SK-N-SH (cell line): Measurements from ENCODE around the gene LMF1. TPM values are rescaled to one million over a fixed set of nuclear protein-coding genes. Genes with fewer than 3 reads are reported as not detected.

Experiments used
- CTCF ChIA-PET: fragments of 300-600, 350-600 bp; formaldehyde crosslinking; extraction: SDS; loops from one replicate; lab custom pipeline; 2021; lab: Yijun Ruan, JAX
- POLR2A ChIA-PET: fragments of 350-600 bp; sonication (Branson Sonifier 250); formaldehyde crosslinking; extraction: SDS; loops from one replicate; lab custom pipeline; 2020; ENCODE audit warnings: antibody characterized with exemption, inconsistent platforms; lab: Yijun Ruan, JAX
- DNase-seq: peaks from one replicate; pipeline ENCODE4 v3.0.0; 2012
- H2AFZ ChIP-seq: fragments of 200-600 bp; sonication (generic); 2 replicates; pipeline ENCODE4 v1.8.1; 2016; ENCODE audit warnings: antibody characterized with exemption, mild to moderate bottlenecking, low read depth
- H3F3A ChIP-seq: fragments of 200-600 bp; sonication (generic); replicated peaks from 2 replicates; pipeline ENCODE3; 2016; ENCODE audit warnings: antibody characterized with exemption, mild to moderate bottlenecking; ENCODE audit not compliant: insufficient read depth
- H3K27ac ChIP-seq, 2 experiments: fragments of 200-500 bp in 1 of 2; fragments of 200-600 bp in 1 of 2; sonication (Bioruptor generic) in 1 of 2; sonication (generic), shearing (Covaris generic) in 1 of 2; 2 replicates each; pipeline versions ENCODE4 v1.5.1 to v1.6.1; 2014 to 2016; ENCODE audit warnings: low read depth in 2 of 2, inconsistent platforms in 1 of 2, low read length in 1 of 2, mild to moderate bottlenecking in 1 of 2, mixed read lengths in 1 of 2
- H3K27me3 ChIP-seq: fragments of 200-600 bp; sonication (generic), shearing (Covaris generic); 2 replicates; pipeline ENCODE4 v1.6.1; 2016; ENCODE audit warnings: mixed run types; ENCODE audit not compliant: insufficient read depth
- H3K36me3 ChIP-seq, 2 experiments: fragments of 200-500 bp in 1 of 2; fragments of 200-600 bp in 1 of 2; sonication (Bioruptor generic) in 1 of 2; sonication (generic) in 1 of 2; replicated peaks in 1 of 2; 2 replicates each; pipeline versions ENCODE3 to v1.5.1; 2014 to 2016; ENCODE audit warnings: low read length in 1 of 2, mild to moderate bottlenecking in 1 of 2; ENCODE audit not compliant: insufficient read depth in 2 of 2, control insufficient read depth in 1 of 2
- H3K4me1 ChIP-seq, 2 experiments: fragments of 200-500 bp in 1 of 2; fragments of 200-600 bp in 1 of 2; sonication (Bioruptor generic) in 1 of 2; sonication (generic), shearing (Covaris generic) in 1 of 2; 2 replicates each; pipeline versions ENCODE4 v1.5.1 to v1.6.1; 2014 to 2016; ENCODE audit warnings: low read depth in 1 of 2, low read length in 1 of 2, mixed run types in 1 of 2; ENCODE audit not compliant: insufficient read depth in 2 of 2, control insufficient read depth in 1 of 2
- H3K4me2 ChIP-seq: fragments of 200-600 bp; sonication (generic), shearing (Covaris generic); 2 replicates; pipeline ENCODE4 v1.6.1; 2017; ENCODE audit warnings: mixed run types
- H3K4me3 ChIP-seq, 2 experiments: fragments of 200-500 bp in 1 of 2; fragments of 200-600 bp in 1 of 2; sonication (Bioruptor generic) in 1 of 2; sonication (generic), shearing (Covaris generic) in 1 of 2; 2 replicates each; pipeline versions ENCODE4 v1.5.1 to v1.8.1; 2014 to 2016; ENCODE audit warnings: low read depth in 2 of 2, inconsistent platforms in 1 of 2, low read length in 1 of 2, mild to moderate bottlenecking in 1 of 2, mixed read lengths in 1 of 2, moderate library complexity in 1 of 2
- H3K79me2 ChIP-seq: fragments of 200-600 bp; sonication (generic); 2 replicates; pipeline ENCODE4 v1.8.1; 2017; ENCODE audit warnings: mild to moderate bottlenecking; ENCODE audit not compliant: insufficient read depth
- H3K9ac ChIP-seq: fragments of 200-600 bp; sonication (generic); 2 replicates; pipeline ENCODE4 v1.6.1; 2017; ENCODE audit warnings: mixed run types
- H3K9me2 ChIP-seq: fragments of 200-600 bp; sonication (generic); 2 replicates; pipeline ENCODE4 v1.6.1; 2017; ENCODE audit warnings: mixed run types
- H3K9me3 ChIP-seq: fragments of 200-600 bp; sonication (generic); 2 replicates; pipeline ENCODE4 v1.6.1; 2017; ENCODE audit warnings: mixed run types, mild to moderate bottlenecking, moderate library complexity
- H4K20me1 ChIP-seq: fragments of 200-600 bp; sonication (generic); 2 replicates; pipeline ENCODE4 v1.6.1; 2017; ENCODE audit warnings: mild to moderate bottlenecking, mixed run types; ENCODE audit not compliant: insufficient read depth
- CHD2 ChIP-seq: fragments of 150-350 bp; IDR thresholded peaks from 2 replicates; pipeline ENCODE4 v1.6.1; 2018; ENCODE audit warnings: low read length; ENCODE audit not compliant: partially characterized antibody
- ELF1 ChIP-seq: IDR thresholded peaks from 2 replicates; pipeline ENCODE4 v1.4.0; 2012
- FOSL2 ChIP-seq: IDR thresholded peaks from 2 replicates; pipeline ENCODE4 v1.4.0; 2012; ENCODE audit warnings: low read depth, mild to moderate bottlenecking, moderate library complexity, borderline replicate concordance
- GATA2 ChIP-seq: sonication (generic); formaldehyde crosslinking; IDR thresholded peaks from 2 replicates; pipeline ENCODE4 v1.5.0; 2020; ENCODE audit warnings: mild to moderate bottlenecking, missing genetic modification reagents
- MEF2A ChIP-seq: IDR thresholded peaks from 2 replicates; pipeline ENCODE4 v1.4.0; 2012; ENCODE audit warnings: low read depth, borderline replicate concordance
- NFIC ChIP-seq: IDR thresholded peaks from 2 replicates; pipeline ENCODE4 v1.4.0; 2012; ENCODE audit warnings: borderline replicate concordance
- POLR2AphosphoS5 ChIP-seq: IDR thresholded peaks from 2 replicates; pipeline ENCODE4 v1.6.1; 2012; ENCODE audit warnings: low read depth, low read length
- RAD21 ChIP-seq: IDR thresholded peaks from 2 replicates; pipeline ENCODE4 v1.6.1; 2012; ENCODE audit warnings: mild to moderate bottlenecking, low read length
- RFX5 ChIP-seq: IDR thresholded peaks from 2 replicates; pipeline ENCODE4 v1.6.1; 2012; ENCODE audit warnings: mild to moderate bottlenecking, improper control_type of control experiment, low read length
- RXRA ChIP-seq: IDR thresholded peaks from 2 replicates; pipeline ENCODE4 v1.4.0; 2012; ENCODE audit warnings: low read depth, mild to moderate bottlenecking, borderline replicate concordance
- SMC3 ChIP-seq: IDR thresholded peaks from 2 replicates; pipeline ENCODE4 v1.6.1; 2012; ENCODE audit warnings: low read depth, low read length, improper control_type of control experiment
- TAF1 ChIP-seq: IDR thresholded peaks from 2 replicates; pipeline ENCODE4 v1.6.1; 2012; ENCODE audit warnings: low read depth, mild to moderate bottlenecking, low read length, moderate library complexity, borderline replicate concordance
- TEAD4 ChIP-seq: IDR thresholded peaks from 2 replicates; pipeline ENCODE4 v1.4.0; 2012; ENCODE audit warnings: mild to moderate bottlenecking, borderline replicate concordance; ENCODE audit not compliant: insufficient read depth
- YY1 ChIP-seq: IDR thresholded peaks from 2 replicates; pipeline ENCODE4 v1.4.0; 2012; ENCODE audit warnings: low read depth, mild to moderate bottlenecking
- WGBS: methylation state at CpG from one replicate; pipeline ENCODE4 v1.1.6; 2017; ENCODE audit warnings: low lambda C conversion rate; 5-methylcytosine and 5-hydroxymethylcytosine counted together
- polyA plus RNA-seq, 3 experiments: library from polyadenylated mRNA; depleted of rRNA; stranded (reverse); fragments of >200 nt; gene quantifications; 2 replicates each; pipeline ENCODE4 v1.2.3, GENCODE V29; 2012
- TF ChIP-seq, protein P1 (sequence below): IDR thresholded peaks from 2 replicates; pipeline ENCODE4 v1.6.1; 2012; ENCODE audit warnings: mild to moderate bottlenecking, low read depth, low read length, moderate library complexity
- TF ChIP-seq, protein P2 (sequence below): IDR thresholded peaks from 2 replicates; pipeline ENCODE4 v1.4.0; 2012; ENCODE audit warnings: low read depth, borderline replicate concordance
- TF ChIP-seq, protein P3 (sequence below): fragments of 200-600 bp; sonication (generic); IDR thresholded peaks from 2 replicates; pipeline ENCODE4 v1.6.1; 2017; ENCODE audit warnings: antibody characterized with exemption, mild to moderate bottlenecking, moderate library complexity
- TF ChIP-seq, protein P4 (sequence below): fragments of 150-350 bp; IDR thresholded peaks from 2 replicates; pipeline ENCODE4 v1.6.1; 2016; ENCODE audit warnings: mild to moderate bottlenecking, low read depth, low read length
- TF ChIP-seq, protein P5 (sequence below): IDR thresholded peaks from 2 replicates; pipeline ENCODE4 v1.4.0; 2012; ENCODE audit warnings: low read depth

LMF1 gene
- polyA plus RNA-seq, 1 of the 3 experiments (the other 2 are of a cell fraction): 5.7 TPM

DNA sequence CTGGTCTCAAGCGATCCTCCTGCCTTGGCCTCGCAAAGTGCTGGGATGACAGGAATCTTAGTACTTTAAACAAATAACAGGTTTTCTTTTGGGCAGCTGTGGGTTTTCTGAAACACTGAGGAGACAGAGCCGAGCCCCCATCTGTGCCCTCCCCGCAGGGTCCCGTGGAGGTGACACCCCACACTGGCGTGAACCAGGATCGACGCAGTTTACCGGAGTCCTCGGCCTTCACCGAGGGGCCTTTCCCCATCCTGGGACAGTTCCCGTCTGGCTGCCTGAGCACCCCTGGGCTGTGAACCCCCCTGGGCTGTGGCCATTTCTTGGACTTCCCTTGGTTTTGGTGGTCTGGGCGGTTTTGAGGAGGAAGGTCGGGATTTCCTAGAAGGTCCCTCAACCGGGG, 154.9 kb downstream of the LMF1 start:
- H3F3A ChIP-seq: no peaks in the 10 kb centered on the region
- H3K79me2 ChIP-seq: no peaks in the 10 kb centered on the region
- H3K4me2 ChIP-seq: no peak overlapping the region
- H3K36me3 ChIP-seq: no peaks in the 10 kb centered on the region
- DNase-seq: no peak
- peaks cover 34% of the 10 kb centered on the region for H3K27me3 ChIP-seq
- H3K27ac ChIP-seq: no peak overlapping the region
- POLR2A ChIA-PET: no interaction called here
- no peaks in the 10 kb centered on the region for H3K9me2 ChIP-seq
- peaks cover 0 to 3% of the 10 kb centered on the region in 2 experiments; a peak in 1 of 4 replicates for H3K4me1 ChIP-seq
- TF ChIP-seq FOSL2: no peak
- TF ChIP-seq, all 33 proteins: peak for 0
- H3K9me3 ChIP-seq: no peaks in the 10 kb centered on the region
- H3K4me3 ChIP-seq: no peak overlapping the region
- CTCF ChIA-PET: interaction anchor here (10.1 kb wide), 1 partner anchor 241 kb away, joined by 61 read pairs; no protein-coding TSS in a partner anchor
- no peaks in the 10 kb centered on the region for H4K20me1 ChIP-seq
- H3K9ac ChIP-seq: no peak overlapping the region
- WGBS: 85% methylated on average over 13 of the region's 15 CpGs
- H2AFZ ChIP-seq: no peak overlapping the region

DNA sequence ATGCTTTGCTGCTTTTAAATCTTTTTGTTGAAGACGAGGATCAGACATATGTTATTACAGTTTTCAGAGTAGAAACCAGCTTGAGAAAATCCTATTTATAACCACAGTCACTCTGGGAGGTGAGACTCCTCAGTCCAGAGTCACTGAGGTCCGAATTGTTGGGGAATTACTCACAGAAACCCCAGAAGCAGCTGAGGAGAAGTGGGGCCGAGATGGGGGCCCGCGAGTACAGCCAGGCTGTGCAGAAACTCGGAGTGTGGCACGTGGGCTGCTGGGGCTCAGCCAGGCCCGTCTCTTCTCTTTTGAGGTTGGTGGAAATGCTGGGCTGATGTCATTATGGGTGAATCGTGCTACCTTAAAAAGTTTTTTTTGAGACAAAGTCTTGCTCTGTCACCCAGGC, 155.8 kb downstream of the LMF1 start:
- Histone ChIP-seq H4K20me1 (no peaks in the 10 kb centered on the region), H3K4me1 (peaks cover 0 to 3% of the 10 kb centered on the region in 2 experiments; a peak in 1 of 4 replicates), H3K9me3 (no peaks in the 10 kb centered on the region), H3F3A (no peaks in the 10 kb centered on the region), H2AFZ (no peak overlapping the region), H3K79me2 (no peaks in the 10 kb centered on the region), H3K36me3 (no peaks in the 10 kb centered on the region), H3K27ac (no peak overlapping the region), H3K27me3 (peaks cover 26% of the 10 kb centered on the region), H3K4me3 (no peak overlapping the region), H3K4me2 (no peak overlapping the region), H3K9me2 (no peaks in the 10 kb centered on the region), H3K9ac (no peak overlapping the region)
- 54% methylated on average over 9 of the region's 9 CpGs for WGBS
- no peak for DNase-seq
- CTCF ChIA-PET: interaction anchor here (0.8 to 10.1 kb wide), 5 partner anchors 24 to 288 kb away, joined by 3 to 61 read pairs (median 5); no protein-coding TSS in a partner anchor
- POLR2A ChIA-PET: no interaction called here
- TF ChIP-seq FOSL2 (no peak), RAD21 (no peak), RXRA (no peak), TAF1 (no peak), SMC3 (no peak), POLR2AphosphoS5 (no peak), ELF1 (no peak), MEF2A (no peak), RFX5 (no peak), CHD2 (no peak), NFIC (no peak), GATA2 (CRISPR knock-in tag) (no peak), YY1 (no peak), TEAD4 (no peak)
- TF ChIP-seq, protein P1, sequence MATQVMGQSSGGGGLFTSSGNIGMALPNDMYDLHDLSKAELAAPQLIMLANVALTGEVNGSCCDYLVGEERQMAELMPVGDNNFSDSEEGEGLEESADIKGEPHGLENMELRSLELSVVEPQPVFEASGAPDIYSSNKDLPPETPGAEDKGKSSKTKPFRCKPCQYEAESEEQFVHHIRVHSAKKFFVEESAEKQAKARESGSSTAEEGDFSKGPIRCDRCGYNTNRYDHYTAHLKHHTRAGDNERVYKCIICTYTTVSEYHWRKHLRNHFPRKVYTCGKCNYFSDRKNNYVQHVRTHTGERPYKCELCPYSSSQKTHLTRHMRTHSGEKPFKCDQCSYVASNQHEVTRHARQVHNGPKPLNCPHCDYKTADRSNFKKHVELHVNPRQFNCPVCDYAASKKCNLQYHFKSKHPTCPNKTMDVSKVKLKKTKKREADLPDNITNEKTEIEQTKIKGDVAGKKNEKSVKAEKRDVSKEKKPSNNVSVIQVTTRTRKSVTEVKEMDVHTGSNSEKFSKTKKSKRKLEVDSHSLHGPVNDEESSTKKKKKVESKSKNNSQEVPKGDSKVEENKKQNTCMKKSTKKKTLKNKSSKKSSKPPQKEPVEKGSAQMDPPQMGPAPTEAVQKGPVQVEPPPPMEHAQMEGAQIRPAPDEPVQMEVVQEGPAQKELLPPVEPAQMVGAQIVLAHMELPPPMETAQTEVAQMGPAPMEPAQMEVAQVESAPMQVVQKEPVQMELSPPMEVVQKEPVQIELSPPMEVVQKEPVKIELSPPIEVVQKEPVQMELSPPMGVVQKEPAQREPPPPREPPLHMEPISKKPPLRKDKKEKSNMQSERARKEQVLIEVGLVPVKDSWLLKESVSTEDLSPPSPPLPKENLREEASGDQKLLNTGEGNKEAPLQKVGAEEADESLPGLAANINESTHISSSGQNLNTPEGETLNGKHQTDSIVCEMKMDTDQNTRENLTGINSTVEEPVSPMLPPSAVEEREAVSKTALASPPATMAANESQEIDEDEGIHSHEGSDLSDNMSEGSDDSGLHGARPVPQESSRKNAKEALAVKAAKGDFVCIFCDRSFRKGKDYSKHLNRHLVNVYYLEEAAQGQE: no peak
- TF ChIP-seq, protein P2, sequence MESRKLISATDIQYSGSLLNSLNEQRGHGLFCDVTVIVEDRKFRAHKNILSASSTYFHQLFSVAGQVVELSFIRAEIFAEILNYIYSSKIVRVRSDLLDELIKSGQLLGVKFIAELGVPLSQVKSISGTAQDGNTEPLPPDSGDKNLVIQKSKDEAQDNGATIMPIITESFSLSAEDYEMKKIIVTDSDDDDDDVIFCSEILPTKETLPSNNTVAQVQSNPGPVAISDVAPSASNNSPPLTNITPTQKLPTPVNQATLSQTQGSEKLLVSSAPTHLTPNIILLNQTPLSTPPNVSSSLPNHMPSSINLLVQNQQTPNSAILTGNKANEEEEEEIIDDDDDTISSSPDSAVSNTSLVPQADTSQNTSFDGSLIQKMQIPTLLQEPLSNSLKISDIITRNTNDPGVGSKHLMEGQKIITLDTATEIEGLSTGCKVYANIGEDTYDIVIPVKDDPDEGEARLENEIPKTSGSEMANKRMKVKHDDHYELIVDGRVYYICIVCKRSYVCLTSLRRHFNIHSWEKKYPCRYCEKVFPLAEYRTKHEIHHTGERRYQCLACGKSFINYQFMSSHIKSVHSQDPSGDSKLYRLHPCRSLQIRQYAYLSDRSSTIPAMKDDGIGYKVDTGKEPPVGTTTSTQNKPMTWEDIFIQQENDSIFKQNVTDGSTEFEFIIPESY: no peak
- TF ChIP-seq, protein P3, sequence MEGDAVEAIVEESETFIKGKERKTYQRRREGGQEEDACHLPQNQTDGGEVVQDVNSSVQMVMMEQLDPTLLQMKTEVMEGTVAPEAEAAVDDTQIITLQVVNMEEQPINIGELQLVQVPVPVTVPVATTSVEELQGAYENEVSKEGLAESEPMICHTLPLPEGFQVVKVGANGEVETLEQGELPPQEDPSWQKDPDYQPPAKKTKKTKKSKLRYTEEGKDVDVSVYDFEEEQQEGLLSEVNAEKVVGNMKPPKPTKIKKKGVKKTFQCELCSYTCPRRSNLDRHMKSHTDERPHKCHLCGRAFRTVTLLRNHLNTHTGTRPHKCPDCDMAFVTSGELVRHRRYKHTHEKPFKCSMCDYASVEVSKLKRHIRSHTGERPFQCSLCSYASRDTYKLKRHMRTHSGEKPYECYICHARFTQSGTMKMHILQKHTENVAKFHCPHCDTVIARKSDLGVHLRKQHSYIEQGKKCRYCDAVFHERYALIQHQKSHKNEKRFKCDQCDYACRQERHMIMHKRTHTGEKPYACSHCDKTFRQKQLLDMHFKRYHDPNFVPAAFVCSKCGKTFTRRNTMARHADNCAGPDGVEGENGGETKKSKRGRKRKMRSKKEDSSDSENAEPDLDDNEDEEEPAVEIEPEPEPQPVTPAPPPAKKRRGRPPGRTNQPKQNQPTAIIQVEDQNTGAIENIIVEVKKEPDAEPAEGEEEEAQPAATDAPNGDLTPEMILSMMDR: no peak
- TF ChIP-seq, protein P4, sequence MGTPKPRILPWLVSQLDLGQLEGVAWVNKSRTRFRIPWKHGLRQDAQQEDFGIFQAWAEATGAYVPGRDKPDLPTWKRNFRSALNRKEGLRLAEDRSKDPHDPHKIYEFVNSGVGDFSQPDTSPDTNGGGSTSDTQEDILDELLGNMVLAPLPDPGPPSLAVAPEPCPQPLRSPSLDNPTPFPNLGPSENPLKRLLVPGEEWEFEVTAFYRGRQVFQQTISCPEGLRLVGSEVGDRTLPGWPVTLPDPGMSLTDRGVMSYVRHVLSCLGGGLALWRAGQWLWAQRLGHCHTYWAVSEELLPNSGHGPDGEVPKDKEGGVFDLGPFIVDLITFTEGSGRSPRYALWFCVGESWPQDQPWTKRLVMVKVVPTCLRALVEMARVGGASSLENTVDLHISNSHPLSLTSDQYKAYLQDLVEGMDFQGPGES: no peak
- TF ChIP-seq, protein P5, sequence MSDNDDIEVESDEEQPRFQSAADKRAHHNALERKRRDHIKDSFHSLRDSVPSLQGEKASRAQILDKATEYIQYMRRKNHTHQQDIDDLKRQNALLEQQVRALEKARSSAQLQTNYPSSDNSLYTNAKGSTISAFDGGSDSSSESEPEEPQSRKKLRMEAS: no peak
